Embryonic facial prominence (tissue), 1 donor: ENCODE measurements around the gene CD180.
A peak's percentile ranks its signal among the peaks of the same experiment; 100 is the strongest.
"Not testable (repeated sequence)": the region's sequence is repeated elsewhere in the genome, so short reads cannot be mapped to it uniquely, and the experiment has no call there.

Experiments
- DNase-seq: peaks from one replicate; pipeline ENCODE4 v3.0.0-alpha.2; 2016; ENCODE audit errors: extremely low spot score

The CD180 gene

DNA sequence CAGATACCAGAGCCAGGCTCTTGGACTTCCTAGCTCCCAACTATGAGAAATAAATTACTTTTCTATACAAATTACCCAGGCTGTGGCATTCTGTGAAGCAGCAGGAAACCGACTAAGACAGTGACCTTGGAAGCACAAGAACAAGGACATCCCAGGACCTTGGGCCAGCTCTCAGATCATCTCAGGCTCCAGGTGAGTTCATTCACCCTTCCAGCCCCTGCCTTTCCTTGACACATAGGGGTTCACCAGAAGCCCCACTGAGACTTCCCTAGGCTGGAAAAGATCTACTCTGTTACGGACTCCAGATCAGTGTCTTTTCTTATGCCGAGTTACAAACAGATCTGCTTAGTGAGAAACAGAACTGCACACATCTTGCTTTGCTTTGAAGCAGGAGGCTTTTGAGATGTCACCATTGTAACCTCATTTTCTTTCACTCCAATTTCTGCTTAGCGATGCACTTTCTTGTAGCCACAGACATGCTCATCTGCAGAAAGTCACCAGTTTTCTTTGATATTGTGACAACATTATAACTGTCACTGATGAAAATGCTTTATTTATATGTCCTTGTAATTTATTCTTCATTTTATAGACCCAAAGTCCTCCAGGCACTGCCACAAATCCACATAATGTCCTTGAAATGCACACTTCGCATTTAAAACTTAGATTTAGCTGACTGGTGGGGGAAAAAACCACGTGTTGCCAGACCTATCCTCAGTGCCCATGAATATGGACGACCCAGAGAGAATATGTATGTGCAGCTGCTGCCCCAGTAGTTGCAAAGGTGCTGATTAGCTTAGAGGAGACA is 8.1 kb downstream of the CD180 start:
- no peak for DNase-seq

GRCh38 chr5:67187006-67187715 is 9.4 kb downstream of the CD180 start:
- DNase-seq, result no peak

DNA sequence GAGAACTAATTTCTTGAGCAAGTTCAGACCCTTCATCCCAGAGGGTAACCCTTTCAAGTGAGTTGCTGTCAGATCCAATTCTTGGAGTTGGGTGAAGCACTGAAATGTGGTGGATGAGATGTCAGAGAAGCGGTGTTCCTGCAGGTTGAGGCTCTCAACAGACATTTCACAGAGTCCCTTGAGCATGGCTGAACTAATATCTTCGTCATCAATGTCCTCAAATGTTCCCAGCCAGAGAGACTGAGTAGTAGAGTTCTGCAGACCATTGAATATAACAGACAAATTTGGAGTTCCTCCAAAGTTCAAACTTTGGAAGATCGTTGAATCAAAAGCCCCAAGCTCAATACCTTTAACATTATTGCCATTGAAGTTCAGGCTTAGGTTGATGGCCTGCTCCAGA is 12.7 kb downstream of the CD180 start:
- no peak for DNase-seq

GRCh38 chr5:67182301-67182790 is 14.3 kb downstream of the CD180 start:
- DNase-seq, result no peak

DNA sequence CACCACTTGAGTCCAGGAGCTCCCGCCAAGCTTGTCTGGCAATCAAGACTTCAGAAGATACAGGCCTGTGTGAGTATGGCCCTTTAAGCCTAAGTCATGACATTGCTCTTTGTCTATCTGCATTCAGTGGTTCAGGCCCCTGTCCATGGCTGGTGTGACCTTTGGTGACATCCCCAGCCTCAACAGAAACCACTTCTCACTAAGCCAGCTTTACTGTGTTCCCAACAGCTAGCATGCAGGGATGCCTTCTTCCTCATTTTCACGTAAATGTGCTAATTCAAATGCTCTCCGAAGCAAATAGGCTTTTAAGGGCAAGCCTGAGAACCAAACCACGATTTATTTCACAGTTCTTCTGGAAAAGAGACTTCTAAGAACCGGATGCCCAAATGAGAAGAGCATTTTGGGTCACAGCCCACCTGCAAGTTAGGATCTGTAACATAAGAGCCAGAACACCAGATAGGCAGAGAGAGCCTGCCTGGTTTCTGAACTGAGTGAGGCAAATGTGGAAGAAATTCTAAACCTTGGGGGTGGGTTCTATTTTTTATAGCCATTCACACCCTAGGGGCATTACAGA is 14.9 kb downstream of the CD180 start:
- DNase-seq, result no peak

GRCh38 chr5:67179697-67180361 is 16.8 kb downstream of the CD180 start:
- no peak for DNase-seq

DNA sequence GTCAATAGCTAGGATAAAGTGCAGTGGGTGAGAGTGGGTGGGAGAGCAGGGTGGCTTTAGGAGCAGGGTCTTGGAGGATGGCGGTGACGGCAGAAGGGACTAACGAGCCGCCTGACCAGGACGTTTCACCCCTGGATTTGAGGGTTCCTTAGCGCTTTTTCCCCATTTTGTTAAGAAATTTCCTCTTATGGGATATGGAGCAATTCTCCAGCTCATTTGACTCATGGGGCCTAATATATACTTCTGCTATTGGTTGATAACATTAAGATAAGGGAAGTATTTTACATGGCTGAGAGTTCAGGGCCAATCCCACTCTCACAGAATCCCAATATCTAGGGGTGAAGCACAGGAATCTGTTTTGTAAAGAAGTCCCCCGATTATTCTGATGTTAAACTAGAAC is 17.6 kb downstream of the CD180 start:
- DNase-seq, result no peak

DNA sequence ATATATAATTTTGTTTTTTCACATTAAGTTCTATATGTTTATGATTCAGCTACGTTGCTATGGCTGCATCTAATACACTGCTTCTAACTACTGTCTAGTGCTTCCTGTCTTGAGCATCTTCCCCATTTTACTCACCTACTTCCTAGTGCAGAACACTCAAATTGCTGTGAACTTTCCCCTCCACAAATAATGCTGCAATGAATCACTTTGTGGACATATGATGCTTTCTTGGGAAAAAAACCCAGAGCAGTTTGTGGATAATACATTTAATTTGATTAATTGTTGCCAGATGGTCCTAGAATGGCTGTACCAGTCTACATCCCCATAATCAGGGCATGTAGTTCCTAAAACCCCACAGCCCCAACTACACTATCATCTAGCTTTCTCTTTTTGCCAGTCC is 18.5 kb downstream of the CD180 start:
- DNase-seq, result no peak

- no peak for DNase-seq
Measured at GRCh38 chr5:67176936-67177335, 19.7 kb downstream of the CD180 start.

DNA sequence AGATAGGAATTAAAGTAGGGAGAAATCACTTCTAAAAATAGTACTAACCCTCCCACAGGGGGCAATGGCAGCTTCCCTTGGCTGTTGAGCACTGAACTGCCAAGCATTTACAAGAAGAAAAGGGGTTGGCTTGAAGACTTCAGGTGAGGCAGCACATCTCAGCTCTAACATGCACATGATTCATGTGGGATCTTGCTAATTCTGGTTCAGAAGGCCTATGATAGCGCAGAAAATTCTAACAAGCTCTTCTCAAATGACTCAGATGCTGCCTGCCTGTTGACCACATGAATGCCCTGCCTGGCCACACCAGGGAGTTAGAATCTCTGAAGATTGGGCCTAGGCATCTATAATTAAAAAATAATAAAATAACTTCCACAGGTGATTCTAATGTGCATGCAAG is 22.6 kb downstream of the CD180 start:
- DNase-seq, result no peak

- DNase-seq, result not testable (repeated sequence)
Measured at GRCh38 chr5:67173351-67173750, 23.2 kb downstream of the CD180 start.

DNA sequence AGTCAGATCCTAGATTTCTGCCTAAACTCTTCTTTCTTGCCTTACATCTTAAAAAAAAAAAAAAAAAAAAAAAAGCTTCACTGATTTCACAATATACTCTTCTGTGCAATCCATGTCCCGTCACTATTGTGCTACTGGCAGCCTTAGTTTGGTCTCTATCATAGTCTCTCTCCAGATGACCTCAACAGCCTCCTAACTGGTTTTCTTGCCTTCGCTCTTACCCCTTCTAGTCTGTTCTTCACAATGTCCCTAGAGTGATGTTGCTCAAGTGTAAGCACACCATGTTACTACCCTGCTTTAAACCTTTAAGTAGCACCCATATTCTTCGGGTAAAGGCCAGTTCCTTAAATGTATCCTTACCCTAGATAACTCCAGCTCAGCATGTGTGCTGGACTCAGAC is 25.8 kb downstream of the CD180 start:
- no peak for DNase-seq

GRCh38 chr5:67168069-67168468 is 28.5 kb downstream of the CD180 start:
- no peak for DNase-seq

- no peak for DNase-seq
Measured at GRCh38 chr5:67166460-67167285, 29.9 kb downstream of the CD180 start.

GRCh38 chr5:67165526-67166459 is 30.8 kb downstream of the CD180 start:
- peak; percentile 59 for DNase-seq

GRCh38 chr5:67164856-67165525 is 31.6 kb downstream of the CD180 start:
- DNase-seq, result no peak

DNA sequence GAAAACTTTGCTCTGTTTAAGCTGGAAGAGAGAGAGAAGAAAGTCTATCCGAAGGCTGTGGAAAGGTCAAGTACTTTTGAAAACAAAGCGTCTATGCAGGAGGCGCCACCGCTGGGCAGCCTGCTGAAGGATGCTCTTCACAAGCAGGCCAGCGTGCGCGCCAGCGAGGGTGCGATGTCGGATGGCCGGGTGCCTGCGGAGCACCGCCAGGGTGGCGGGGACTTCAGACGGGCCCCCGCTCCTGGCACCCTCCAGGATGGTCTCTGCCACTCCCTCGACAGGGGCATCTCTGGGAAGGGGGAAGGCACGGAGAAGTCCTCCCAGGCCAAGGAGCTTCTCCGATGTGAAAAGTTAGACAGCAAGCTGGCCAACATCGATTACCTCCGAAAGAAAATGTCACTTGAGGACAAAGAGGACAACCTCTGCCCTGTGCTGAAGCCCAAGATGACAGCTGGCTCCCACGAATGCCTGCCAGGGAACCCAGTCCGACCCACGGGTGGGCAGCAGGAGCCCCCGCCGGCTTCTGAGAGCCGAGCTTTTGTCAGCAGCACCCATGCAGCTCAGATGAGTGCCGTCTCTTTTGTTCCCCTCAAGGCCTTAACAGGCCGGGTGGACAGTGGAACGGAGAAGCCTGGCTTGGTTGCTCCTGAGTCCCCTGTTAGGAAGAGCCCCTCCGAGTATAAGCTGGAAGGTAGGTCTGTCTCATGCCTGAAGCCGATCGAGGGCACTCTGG is 32.6 kb downstream of the CD180 start:
- DNase-seq, result no peak

GRCh38 chr5:67163231-67163756 is 33.3 kb downstream of the CD180 start:
- no peak for DNase-seq

GRCh38 chr5:67161767-67162166 is 34.8 kb downstream of the CD180 start:
- no peak for DNase-seq
